AML-193 (cell line): ENCODE results near the gene SPINK1.
"Not testable (repeated sequence)": the region's sequence is repeated elsewhere in the genome, so short reads cannot be mapped to it uniquely, and the experiment has no call there.

Source experiments
- DNase-seq, 2 experiments: peaks; one replicate each; lab custom pipeline; 2025; lab: John Stamatoyannopoulos, UW

The SPINK1 gene

GRCh38 chr5:147831465-147831864 is at the start of gene SPINK1:
Gene SPINK1 (minus strand): TSS chr5:147831671. CDS start chr5:147831577, 94 bp downstream.
- DNase-seq = no peak

GRCh38 chr5:147880487-147880886 is 49.0 kb upstream of the SPINK1 start:
- DNase-seq = no peak

GRCh38 chr5:147879784-147880183 is 48.3 kb upstream of the SPINK1 start:
- no peak for DNase-seq

GRCh38 chr5:147878066-147878759 is 46.7 kb upstream of the SPINK1 start, which contains the start of gene SCGB3A2:
Gene SCGB3A2 (plus strand): TSS chr5:147878711. CDS start chr5:147878804, 93 bp downstream.
- DNase-seq = no peak

GRCh38 chr5:147876626-147877025 is 45.2 kb upstream of the SPINK1 start:
- DNase-seq = no peak

- DNase-seq = no peak
These were observed 44.7 kb upstream of the SPINK1 start for GRCh38 chr5:147876141-147876540.

GRCh38 chr5:147874910-147875367 is 43.5 kb upstream of the SPINK1 start:
- no peak for DNase-seq

GRCh38 chr5:147874118-147874875 is 42.8 kb upstream of the SPINK1 start:
- not testable (repeated sequence) for DNase-seq

- DNase-seq = not testable (repeated sequence)
These were observed 41.4 kb upstream of the SPINK1 start for GRCh38 chr5:147872744-147873435.

GRCh38 chr5:147871980-147872549 is 40.6 kb upstream of the SPINK1 start:
- DNase-seq = not testable (repeated sequence)

GRCh38 chr5:147869892-147870291 is 38.4 kb upstream of the SPINK1 start:
- DNase-seq = not testable (repeated sequence)

- DNase-seq = no peak
These were observed 37.6 kb upstream of the SPINK1 start for GRCh38 chr5:147869112-147869511.

- no peak for DNase-seq
These were observed 32.1 kb upstream of the SPINK1 start for GRCh38 chr5:147863454-147864158.

- no peak for DNase-seq
These were observed 29.2 kb upstream of the SPINK1 start for GRCh38 chr5:147860641-147861025.

- DNase-seq = no peak
These were observed 28.6 kb upstream of the SPINK1 start for GRCh38 chr5:147859962-147860640.

GRCh38 chr5:147858565-147858964 is 27.1 kb upstream of the SPINK1 start:
- no peak for DNase-seq

- peak in 1 of 2 experiments; percentile 0 for DNase-seq
These were observed 26.0 kb upstream of the SPINK1 start for GRCh38 chr5:147857302-147858129.

GRCh38 chr5:147856801-147857200 is 25.3 kb upstream of the SPINK1 start:
- DNase-seq = no peak

- DNase-seq = no peak
These were observed 24.3 kb upstream of the SPINK1 start for GRCh38 chr5:147855774-147856069.
